Stimulated activated CD8-positive, alpha-beta memory T cell treated with anti-CD3 and anti-CD28 coated beads, Interleukin-15, amount 100 ng/mL, for 24 hours (primary cell): Measurements from ENCODE around the gene CEBPZOS.
A peak's percentile ranks its signal among the peaks of the same experiment; 100 is the strongest.
"Not testable (repeated sequence)": the region's sequence is repeated elsewhere in the genome, so short reads cannot be mapped to it uniquely, and the experiment has no call there.

Experiments
- DNase-seq: peaks from one replicate; pipeline ENCODE4 v3.0.0-alpha.2; 2020; ENCODE audit warnings: low read depth

CEBPZOS gene

GRCh38 chr2:37191253-37191652, 5.0 kb upstream of the CEBPZOS start:
- DNase-seq, result no peak

GRCh38 chr2:37191747-37192146, 4.5 kb upstream of the CEBPZOS start:
- no peak for DNase-seq

GRCh38 chr2:37192551-37192950, 3.7 kb upstream of the CEBPZOS start:
- DNase-seq, result no peak

- not testable (repeated sequence) for DNase-seq
Measured at GRCh38 chr2:37195862-37196319, 405 bp upstream of the CEBPZOS start.

GRCh38 chr2:37198681-37199065, 2.4 kb downstream of the CEBPZOS start:
- no peak for DNase-seq

GRCh38 chr2:37201208-37201607, 4.9 kb downstream of the CEBPZOS start:
- no peak for DNase-seq

GRCh38 chr2:37201766-37202165, 5.5 kb downstream of the CEBPZOS start:
- no peak for DNase-seq

GRCh38 chr2:37203708-37204107, 7.4 kb downstream of the CEBPZOS start:
- DNase-seq, result no peak

GRCh38 chr2:37205071-37205661, 8.9 kb downstream of the CEBPZOS start:
- DNase-seq, result not testable (repeated sequence)

GRCh38 chr2:37205689-37206341, 9.5 kb downstream of the CEBPZOS start:
- no peak for DNase-seq

GRCh38 chr2:37206760-37207159, 10.5 kb downstream of the CEBPZOS start:
- DNase-seq, result not testable (repeated sequence)

GRCh38 chr2:37211212-37211611, 14.9 kb downstream of the CEBPZOS start:
- DNase-seq, result no peak

- DNase-seq, result no peak
Measured at GRCh38 chr2:37211939-37212338, 15.6 kb downstream of the CEBPZOS start.

GRCh38 chr2:37215250-37215649, 19.0 kb downstream of the CEBPZOS start:
- DNase-seq, result no peak

- no peak for DNase-seq
Measured at GRCh38 chr2:37219046-37219445, 22.8 kb downstream of the CEBPZOS start.

GRCh38 chr2:37223131-37223530, 26.8 kb downstream of the CEBPZOS start:
- DNase-seq, result no peak

- DNase-seq, result no peak
Measured at GRCh38 chr2:37224063-37224462, 27.8 kb downstream of the CEBPZOS start.

GRCh38 chr2:37225129-37225528, 28.8 kb downstream of the CEBPZOS start:
- not testable (repeated sequence) for DNase-seq

- no peak for DNase-seq
Measured at GRCh38 chr2:37226863-37227262, 30.6 kb downstream of the CEBPZOS start.

- DNase-seq, result no peak
Measured at GRCh38 chr2:37228788-37229187, 32.5 kb downstream of the CEBPZOS start.

GRCh38 chr2:37230581-37230980, 34.3 kb downstream of the CEBPZOS start:
- DNase-seq, result no peak

GRCh38 chr2:37231241-37232130, 35.2 kb downstream of the CEBPZOS start, which contains the start of the genes CEBPZ and NDUFAF7:
Gene CEBPZ, minus strand, starts transcription at chr2:37231596. Its CDS starts 29 bp downstream, at chr2:37231567.
Gene NDUFAF7, plus strand, starts transcription at chr2:37231658. Its CDS starts 48 bp downstream, at chr2:37231706.
- peak; percentile 67 for DNase-seq
